ENCODE data around the gene ITPR2. TPM values are rescaled to one million over a fixed set of nuclear protein-coding genes. Genes with fewer than 3 reads are reported as not detected.

Gene ITPR2
- total and polyA plus RNA-seq, 4 donors, result 11.7 to 93.3 (median 35.4) TPM

DNA sequence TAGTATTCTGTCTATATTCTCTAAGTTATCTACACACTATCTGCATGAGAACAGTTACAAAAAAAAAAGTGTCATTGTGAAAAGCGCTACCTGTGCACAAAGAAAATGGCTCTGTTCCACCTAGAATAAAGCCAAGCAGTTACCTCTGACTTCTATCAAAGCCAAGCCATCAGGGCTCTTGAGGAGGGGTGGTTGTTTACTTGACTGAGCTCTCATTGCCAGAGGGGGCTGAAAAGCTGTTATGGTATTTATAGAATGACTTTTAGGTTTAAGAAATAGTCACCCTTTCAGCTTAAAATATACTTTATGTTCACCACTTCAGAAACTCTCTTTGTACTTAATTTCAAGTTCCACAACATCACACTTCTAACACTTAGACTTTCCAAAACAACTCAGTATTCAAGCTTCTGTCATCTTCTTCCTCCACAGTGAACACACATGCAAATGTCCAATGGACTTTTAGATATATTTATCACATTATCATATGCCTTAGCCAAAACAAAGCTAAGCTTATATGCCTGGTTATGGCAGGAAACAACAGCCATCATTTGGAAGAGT is 7.5 kb downstream of the ITPR2 start:
- Histone ChIP-seq H3K4me3 (ENCODE audit: low read depth in 1 of 3, low read length in 3 of 3) (no peak overlapping the region), H3K36me3 (ENCODE audit: control insufficient read depth in 4 of 4, insufficient read depth in 3 of 4, low read depth in 1 of 4, low read length in 3 of 4) (no peaks in the 10 kb centered on the region), H3K9me3 (ENCODE audit: control insufficient read depth in 4 of 4, low read length in 3 of 4) (no peaks in the 10 kb centered on the region), H3K9ac (ENCODE audit: low read depth in 1 of 2, low read length in 2 of 2) (no peak overlapping the region), H3K27ac (ENCODE audit: low read depth in 1 of 2, low read length in 2 of 2) (no peak overlapping the region), H3K4me1 (ENCODE audit: control insufficient read depth in 4 of 4, insufficient read depth in 4 of 4, low read length in 3 of 4) (peaks cover 4 to 56% (median 23%) of the 10 kb centered on the region in 4 donors), H3K27me3 (ENCODE audit: control insufficient read depth in 4 of 4, insufficient read depth in 4 of 4, low read length in 3 of 4) (no peaks in the 10 kb centered on the region)
- 88% methylated on average over 1 of the region's 1 CpG for WGBS
- TF ChIP-seq YY1 (IDR thresholded peaks at IDR 0.05), result no peak
- TF ChIP-seq FOXA2 (IDR thresholded peaks at IDR 0.05), result no peak
- no peak for TF ChIP-seq NR2F2 (IDR thresholded peaks at IDR 0.05)
- TF ChIP-seq, protein P1, sequence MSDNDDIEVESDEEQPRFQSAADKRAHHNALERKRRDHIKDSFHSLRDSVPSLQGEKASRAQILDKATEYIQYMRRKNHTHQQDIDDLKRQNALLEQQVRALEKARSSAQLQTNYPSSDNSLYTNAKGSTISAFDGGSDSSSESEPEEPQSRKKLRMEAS (IDR thresholded peaks at IDR 0.05), result no peak
- TF ChIP-seq HNF4A (conservative IDR thresholded peaks at IDR 0.05), result no peak
- TF ChIP-seq EGR1 (IDR thresholded peaks at IDR 0.05; ENCODE audit: low read depth in 2 of 2), result no peak
- no peak for DNase-seq (ENCODE audit: low spot score)

GRCh38 chr12:26823390-26823789 is 9.6 kb downstream of the ITPR2 start:
- Histone ChIP-seq H3K4me1 (ENCODE audit: control insufficient read depth in 4 of 4, insufficient read depth in 4 of 4, low read length in 3 of 4) (peaks cover 5 to 54% (median 21%) of the 10 kb centered on the region in 4 donors), H3K4me3 (ENCODE audit: low read depth in 1 of 3, low read length in 3 of 3) (no peak overlapping the region), H3K27me3 (ENCODE audit: control insufficient read depth in 4 of 4, insufficient read depth in 4 of 4, low read length in 3 of 4) (no peaks in the 10 kb centered on the region), H3K9me3 (ENCODE audit: control insufficient read depth in 4 of 4, low read length in 3 of 4) (no peaks in the 10 kb centered on the region), H3K36me3 (ENCODE audit: control insufficient read depth in 4 of 4, insufficient read depth in 3 of 4, low read depth in 1 of 4, low read length in 3 of 4) (no peaks in the 10 kb centered on the region), H3K9ac (ENCODE audit: low read depth in 1 of 2, low read length in 2 of 2) (no peak overlapping the region), H3K27ac (ENCODE audit: low read depth in 1 of 2, low read length in 2 of 2) (no peak overlapping the region)
- DNase-seq (ENCODE audit: low spot score), result no peak
- TF ChIP-seq, protein P1 (IDR thresholded peaks at IDR 0.05), result no peak
- TF ChIP-seq FOXA2 (IDR thresholded peaks at IDR 0.05) (no peak), RXRA (IDR thresholded peaks at IDR 0.05) (no peak), YY1 (IDR thresholded peaks at IDR 0.05) (no peak)
- 90% methylated on average over 2 of the region's 2 CpGs for WGBS

DNA sequence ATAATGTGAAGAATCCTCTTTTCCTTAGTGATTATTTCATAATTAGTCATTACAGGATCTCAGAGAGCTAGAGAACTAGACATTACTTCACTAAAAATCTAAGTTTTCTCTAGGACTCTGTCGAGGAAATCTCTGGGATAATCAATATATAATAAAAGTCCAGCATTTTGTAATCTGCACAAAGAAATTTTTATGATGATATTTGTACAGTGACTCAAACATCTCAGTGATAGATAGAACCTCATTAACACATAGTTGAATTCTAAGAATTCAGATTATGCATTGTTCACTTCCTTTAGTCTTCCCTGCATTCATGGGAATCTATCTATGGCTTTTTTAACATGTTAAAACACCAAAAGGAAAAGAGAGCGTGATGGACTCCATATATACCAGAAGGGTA is 11.0 kb downstream of the ITPR2 start:
- 62% methylated on average over 2 of the region's 2 CpGs for WGBS
- H3K9ac ChIP-seq (ENCODE audit: low read depth in 1 of 2, low read length in 2 of 2), result no peak overlapping the region
- no peaks in the 10 kb centered on the region for H3K9me3 ChIP-seq (ENCODE audit: control insufficient read depth in 4 of 4, low read length in 3 of 4)
- DNase-seq (ENCODE audit: low spot score), result no peak
- no peaks in the 10 kb centered on the region for H3K27me3 ChIP-seq (ENCODE audit: control insufficient read depth in 4 of 4, insufficient read depth in 4 of 4, low read length in 3 of 4)
- peaks cover 5 to 52% (median 24%) of the 10 kb centered on the region in 4 donors for H3K4me1 ChIP-seq (ENCODE audit: control insufficient read depth in 4 of 4, insufficient read depth in 4 of 4, low read length in 3 of 4)
- no peak overlapping the region for H3K4me3 ChIP-seq (ENCODE audit: low read depth in 1 of 3, low read length in 3 of 3)
- no peaks in the 10 kb centered on the region for H3K36me3 ChIP-seq (ENCODE audit: control insufficient read depth in 4 of 4, insufficient read depth in 3 of 4, low read depth in 1 of 4, low read length in 3 of 4)
- TF ChIP-seq RXRA (IDR thresholded peaks at IDR 0.05) (no peak), GABPA (IDR thresholded peaks at IDR 0.05 in 1 of 2, conservative IDR thresholded peaks at IDR 0.05 in 1 of 2) (no peak), FOXA2 (IDR thresholded peaks at IDR 0.05) (no peak), JUND (IDR thresholded peaks at IDR 0.05) (no peak), ATF3 (IDR thresholded peaks at IDR 0.05) (no peak), YY1 (IDR thresholded peaks at IDR 0.05) (no peak), HNF4G (IDR thresholded peaks at IDR 0.05) (no peak)
- TF ChIP-seq, protein P2, sequence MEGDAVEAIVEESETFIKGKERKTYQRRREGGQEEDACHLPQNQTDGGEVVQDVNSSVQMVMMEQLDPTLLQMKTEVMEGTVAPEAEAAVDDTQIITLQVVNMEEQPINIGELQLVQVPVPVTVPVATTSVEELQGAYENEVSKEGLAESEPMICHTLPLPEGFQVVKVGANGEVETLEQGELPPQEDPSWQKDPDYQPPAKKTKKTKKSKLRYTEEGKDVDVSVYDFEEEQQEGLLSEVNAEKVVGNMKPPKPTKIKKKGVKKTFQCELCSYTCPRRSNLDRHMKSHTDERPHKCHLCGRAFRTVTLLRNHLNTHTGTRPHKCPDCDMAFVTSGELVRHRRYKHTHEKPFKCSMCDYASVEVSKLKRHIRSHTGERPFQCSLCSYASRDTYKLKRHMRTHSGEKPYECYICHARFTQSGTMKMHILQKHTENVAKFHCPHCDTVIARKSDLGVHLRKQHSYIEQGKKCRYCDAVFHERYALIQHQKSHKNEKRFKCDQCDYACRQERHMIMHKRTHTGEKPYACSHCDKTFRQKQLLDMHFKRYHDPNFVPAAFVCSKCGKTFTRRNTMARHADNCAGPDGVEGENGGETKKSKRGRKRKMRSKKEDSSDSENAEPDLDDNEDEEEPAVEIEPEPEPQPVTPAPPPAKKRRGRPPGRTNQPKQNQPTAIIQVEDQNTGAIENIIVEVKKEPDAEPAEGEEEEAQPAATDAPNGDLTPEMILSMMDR (IDR thresholded peaks at IDR 0.05; ENCODE audit: low read depth, low read length, missing input control), result no peak
- TF ChIP-seq, protein P3, sequence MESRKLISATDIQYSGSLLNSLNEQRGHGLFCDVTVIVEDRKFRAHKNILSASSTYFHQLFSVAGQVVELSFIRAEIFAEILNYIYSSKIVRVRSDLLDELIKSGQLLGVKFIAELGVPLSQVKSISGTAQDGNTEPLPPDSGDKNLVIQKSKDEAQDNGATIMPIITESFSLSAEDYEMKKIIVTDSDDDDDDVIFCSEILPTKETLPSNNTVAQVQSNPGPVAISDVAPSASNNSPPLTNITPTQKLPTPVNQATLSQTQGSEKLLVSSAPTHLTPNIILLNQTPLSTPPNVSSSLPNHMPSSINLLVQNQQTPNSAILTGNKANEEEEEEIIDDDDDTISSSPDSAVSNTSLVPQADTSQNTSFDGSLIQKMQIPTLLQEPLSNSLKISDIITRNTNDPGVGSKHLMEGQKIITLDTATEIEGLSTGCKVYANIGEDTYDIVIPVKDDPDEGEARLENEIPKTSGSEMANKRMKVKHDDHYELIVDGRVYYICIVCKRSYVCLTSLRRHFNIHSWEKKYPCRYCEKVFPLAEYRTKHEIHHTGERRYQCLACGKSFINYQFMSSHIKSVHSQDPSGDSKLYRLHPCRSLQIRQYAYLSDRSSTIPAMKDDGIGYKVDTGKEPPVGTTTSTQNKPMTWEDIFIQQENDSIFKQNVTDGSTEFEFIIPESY (IDR thresholded peaks at IDR 0.05), result no peak
- no peak overlapping the region for H3K27ac ChIP-seq (ENCODE audit: low read depth in 1 of 2, low read length in 2 of 2)
